Measurements from ENCODE around the gene NELFA.
"Not testable (repeated sequence)": the region's sequence is repeated elsewhere in the genome, so short reads cannot be mapped to it uniquely, and the experiment has no call there.

The NELFA gene

GRCh38 chr4:2043396-2044118, 34.8 kb upstream of the NELFA start:
- no peaks in the 10 kb centered on the region for H3K4me1 Mint-ChIP-seq
- DNase-seq (ENCODE audit: low spot score in 2 of 2) = no peak
- H3K27ac Mint-ChIP-seq = no peak overlapping the region
- H3K36me3 Mint-ChIP-seq = no peaks in the 10 kb centered on the region
- peak overlapping the region; percentile 78 for H3K4me3 Mint-ChIP-seq
- no peaks in the 10 kb centered on the region for H3K9me3 Mint-ChIP-seq
- no peak for ATAC-seq

GRCh38 chr4:2042947-2043395, 34.2 kb upstream of the NELFA start:
- H3K4me3 Mint-ChIP-seq = peak overlapping the region; percentile 78
- no peaks in the 10 kb centered on the region for H3K36me3 Mint-ChIP-seq
- ATAC-seq (no peak), DNase-seq (ENCODE audit: low spot score in 2 of 2) (no peak)
- no peaks in the 10 kb centered on the region for H3K9me3 Mint-ChIP-seq
- H3K27ac Mint-ChIP-seq = no peak overlapping the region
- H3K4me1 Mint-ChIP-seq = no peaks in the 10 kb centered on the region

- Mint-ChIP-seq H3K27ac (no peak overlapping the region), H3K4me1 (no peaks in the 10 kb centered on the region), H3K4me3 (peak overlapping the region; percentile 78), H3K9me3 (no peaks in the 10 kb centered on the region), H3K36me3 (no peaks in the 10 kb centered on the region)
- DNase-seq (ENCODE audit: low spot score in 2 of 2) (peak in 1 of 2 donors; percentile 29), ATAC-seq (peak; percentile 64)
Measured at GRCh38 chr4:2042204-2042946, 33.6 kb upstream of the NELFA start.

GRCh38 chr4:2041239-2042130, 32.7 kb upstream of the NELFA start:
- ATAC-seq (peak; percentile 81), DNase-seq (ENCODE audit: low spot score in 2 of 2) (peak; percentile 84 to 94)
- no peak overlapping the region for H3K27ac Mint-ChIP-seq
- H3K4me1 Mint-ChIP-seq = no peaks in the 10 kb centered on the region
- peak overlapping the region; percentile 78 for H3K4me3 Mint-ChIP-seq
- H3K36me3 Mint-ChIP-seq = no peaks in the 10 kb centered on the region
- H3K9me3 Mint-ChIP-seq = no peaks in the 10 kb centered on the region

- Mint-ChIP-seq H3K9me3 (no peaks in the 10 kb centered on the region), H3K36me3 (no peaks in the 10 kb centered on the region), H3K4me3 (peak overlapping the region; percentile 78), H3K27ac (no peak overlapping the region), H3K4me1 (no peaks in the 10 kb centered on the region)
- DNase-seq (ENCODE audit: low spot score in 2 of 2) (no peak), ATAC-seq (no peak)
Measured at GRCh38 chr4:2040391-2041238, 31.8 kb upstream of the NELFA start.

- H3K4me3 Mint-ChIP-seq = no peak overlapping the region
- H3K4me1 Mint-ChIP-seq = no peaks in the 10 kb centered on the region
- H3K9me3 Mint-ChIP-seq = no peaks in the 10 kb centered on the region
- H3K36me3 Mint-ChIP-seq = no peaks in the 10 kb centered on the region
- DNase-seq (ENCODE audit: low spot score in 2 of 2) (no peak), ATAC-seq (no peak)
- H3K27ac Mint-ChIP-seq = no peak overlapping the region
Measured at GRCh38 chr4:2036866-2037265, 28.1 kb upstream of the NELFA start.

- Mint-ChIP-seq H3K4me3 (no peak overlapping the region), H3K36me3 (no peaks in the 10 kb centered on the region), H3K4me1 (no peaks in the 10 kb centered on the region), H3K27ac (no peak overlapping the region), H3K9me3 (no peaks in the 10 kb centered on the region)
- DNase-seq (ENCODE audit: low spot score in 2 of 2) (no peak), ATAC-seq (no peak)
Measured at GRCh38 chr4:2036327-2036726, 27.6 kb upstream of the NELFA start.

GRCh38 chr4:2031161-2031560, 22.4 kb upstream of the NELFA start:
- H3K27ac Mint-ChIP-seq, ATAC-seq: not testable (repeated sequence)

GRCh38 chr4:2027120-2027519, 18.3 kb upstream of the NELFA start:
- not testable (repeated sequence) for H3K36me3 Mint-ChIP-seq, H3K4me3 Mint-ChIP-seq, ATAC-seq

More at GRCh38 chr4:2031161-2031560, 22.4 kb upstream of the NELFA start:
- not testable (repeated sequence) for H3K9me3 Mint-ChIP-seq; H3K4me3 Mint-ChIP-seq; H3K36me3 Mint-ChIP-seq; DNase-seq (ENCODE audit: low spot score in 2 of 2); H3K4me1 Mint-ChIP-seq

GRCh38 chr4:2025817-2026216, 17.0 kb upstream of the NELFA start:
- peaks cover 2% of the 10 kb centered on the region for H3K9me3 Mint-ChIP-seq
- ATAC-seq = no peak
- no peaks in the 10 kb centered on the region for H3K4me1 Mint-ChIP-seq
- no peak overlapping the region for H3K27ac Mint-ChIP-seq
- no peak for DNase-seq (ENCODE audit: low spot score in 2 of 2)
- H3K4me3 Mint-ChIP-seq = no peak overlapping the region
- H3K36me3 Mint-ChIP-seq = no peaks in the 10 kb centered on the region

More at GRCh38 chr4:2027120-2027519, 18.3 kb upstream of the NELFA start:
- not testable (repeated sequence) for H3K4me1 Mint-ChIP-seq; DNase-seq (ENCODE audit: low spot score in 2 of 2); H3K9me3 Mint-ChIP-seq; H3K27ac Mint-ChIP-seq

- Mint-ChIP-seq H3K4me1 (no peaks in the 10 kb centered on the region), H3K9me3 (peaks cover 2% of the 10 kb centered on the region), H3K4me3 (no peak overlapping the region), H3K27ac (no peak overlapping the region), H3K36me3 (no peaks in the 10 kb centered on the region)
- ATAC-seq (no peak), DNase-seq (ENCODE audit: low spot score in 2 of 2) (no peak)
Measured at GRCh38 chr4:2024683-2025082, 15.9 kb upstream of the NELFA start.

GRCh38 chr4:2021358-2022018, 12.7 kb upstream of the NELFA start:
- H3K27ac Mint-ChIP-seq; DNase-seq (ENCODE audit: low spot score in 2 of 2); ATAC-seq; H3K36me3 Mint-ChIP-seq; H3K4me1 Mint-ChIP-seq; H3K9me3 Mint-ChIP-seq; H3K4me3 Mint-ChIP-seq: not testable (repeated sequence)

GRCh38 chr4:2015008-2015407, 6.2 kb upstream of the NELFA start:
- no peak for ATAC-seq
- H3K9me3 Mint-ChIP-seq = no peaks in the 10 kb centered on the region
- no peak overlapping the region for H3K4me3 Mint-ChIP-seq

GRCh38 chr4:2011583-2011982, 2.8 kb upstream of the NELFA start:
- Mint-ChIP-seq H3K9me3 (no peaks in the 10 kb centered on the region), H3K4me3 (no peak overlapping the region)
- no peak for DNase-seq (ENCODE audit: low spot score in 2 of 2)

More at GRCh38 chr4:2015008-2015407, 6.2 kb upstream of the NELFA start:
- H3K4me1 Mint-ChIP-seq = peaks cover 9% of the 10 kb centered on the region
- no peak for DNase-seq (ENCODE audit: low spot score in 2 of 2)
- no peak overlapping the region for H3K27ac Mint-ChIP-seq
- no peaks in the 10 kb centered on the region for H3K36me3 Mint-ChIP-seq

More at GRCh38 chr4:2011583-2011982, 2.8 kb upstream of the NELFA start:
- no peak for ATAC-seq
- peaks cover 24% of the 10 kb centered on the region for H3K4me1 Mint-ChIP-seq
- H3K36me3 Mint-ChIP-seq = peaks cover 15% of the 10 kb centered on the region
- no peak overlapping the region for H3K27ac Mint-ChIP-seq
